HFF-Myc (cell line): Measurements from ENCODE around the gene PIGM.

ENCODE experiments used
- DNase-seq: peaks from one replicate; pipeline ENCODE4 v3.0.0-alpha.2; 2011; ENCODE audit warnings: low read depth; ENCODE audit errors: extremely low read depth
- H3K4me3 ChIP-seq: replicated peaks from 2 replicates; pipeline ENCODE4 v1.5.1; 2011; ENCODE audit warnings: low read depth, mild to moderate bottlenecking, control low read depth, low read length
- CTCF ChIP-seq: IDR thresholded peaks from 2 replicates; pipeline ENCODE4 v1.5.1; 2012; ENCODE audit warnings: mild to moderate bottlenecking, low read depth, low read length, control low read depth; ENCODE audit errors: missing control alignments

Gene PIGM

GRCh38 chr1:160076295-160076694, 44.5 kb upstream of the PIGM start:
- DNase-seq, result no peak
- H3K4me3 ChIP-seq, result no peak overlapping the region
- TF ChIP-seq CTCF, result no peak

GRCh38 chr1:160075836-160076235, 44.0 kb upstream of the PIGM start:
- DNase-seq, result no peak
- H3K4me3 ChIP-seq, result no peak overlapping the region
- TF ChIP-seq CTCF, result no peak

- no peak for TF ChIP-seq CTCF
- H3K4me3 ChIP-seq, result no peak overlapping the region
- no peak for DNase-seq
Measured at GRCh38 chr1:160074865-160075264, 43.1 kb upstream of the PIGM start.

- TF ChIP-seq CTCF, result no peak
- DNase-seq, result no peak
- H3K4me3 ChIP-seq, result no peak overlapping the region
Measured at GRCh38 chr1:160071289-160071688, 39.5 kb upstream of the PIGM start.

GRCh38 chr1:160070243-160071163, 38.7 kb upstream of the PIGM start:
- no peak for DNase-seq
- H3K4me3 ChIP-seq, result peak overlapping the region; percentile 33
- TF ChIP-seq CTCF, result no peak

- DNase-seq, result no peak
- peak within 1 kb of the TSS; percentile 33 for H3K4me3 ChIP-seq
- no peak for TF ChIP-seq CTCF
Measured at GRCh38 chr1:160069460-160070231, 37.9 kb upstream of the PIGM start, which contains the start of gene KCNJ10. Gene KCNJ10, minus strand, starts transcription at chr1:160070160. Its CDS starts 27,628 bp downstream, at chr1:160042532.
